H9 (cell line): Measurements from ENCODE around the gene RPL10A. TPM values are rescaled to one million over a fixed set of nuclear protein-coding genes. Genes with fewer than 3 reads are reported as not detected.

Experiments used
- DNase-seq: peaks from one replicate; pipeline ENCODE4 v3.0.0-alpha.2; 2017
- H2AFZ ChIP-seq: one replicate; pipeline ENCODE4 v1.6.1; 2013; ENCODE audit warnings: mild to moderate bottlenecking, low read length, control low read depth, moderate library complexity
- H2AK5ac ChIP-seq: 2 replicates; pipeline ENCODE4 v1.6.1; 2013; ENCODE audit warnings: low read length, control low read depth, mixed read lengths; ENCODE audit not compliant: insufficient read length
- H2BK120ac ChIP-seq: one replicate; pipeline ENCODE4 v1.6.1; 2013; ENCODE audit warnings: low read depth, mild to moderate bottlenecking, low read length, control low read depth, inconsistent platforms; ENCODE audit not compliant: poor library complexity, severe bottlenecking
- H2BK12ac ChIP-seq: 2 replicates; pipeline ENCODE4 v1.6.1; 2013; ENCODE audit warnings: low read length, control low read depth, mixed read lengths, low read depth; ENCODE audit not compliant: insufficient read length
- H2BK15ac ChIP-seq: 2 replicates; pipeline ENCODE4 v1.6.1; 2013; ENCODE audit warnings: low read depth, low read length, control low read depth
- H2BK20ac ChIP-seq: one replicate; pipeline ENCODE4 v1.6.1; 2013; ENCODE audit warnings: low read depth, mild to moderate bottlenecking, low read length, control low read depth, inconsistent platforms; ENCODE audit not compliant: poor library complexity, severe bottlenecking
- H2BK5ac ChIP-seq: 2 replicates; pipeline ENCODE4 v1.6.1; 2013; ENCODE audit warnings: low read length, control low read depth, mixed read lengths; ENCODE audit not compliant: insufficient read length
- H3K14ac ChIP-seq: 2 replicates; pipeline ENCODE4 v1.6.1; 2013; ENCODE audit warnings: low read length, control low read depth; ENCODE audit not compliant: insufficient read depth
- H3K18ac ChIP-seq: 2 replicates; pipeline ENCODE4 v1.6.1; 2013; ENCODE audit warnings: low read depth, mild to moderate bottlenecking, mixed read lengths, low read length, control low read depth; ENCODE audit not compliant: insufficient read length
- H3K23ac ChIP-seq: 2 replicates; pipeline ENCODE4 v1.6.1; 2013; ENCODE audit warnings: low read length, control low read depth, mixed read lengths, low read depth; ENCODE audit not compliant: insufficient read length
- H3K23me2 ChIP-seq: 2 replicates; pipeline ENCODE4 v1.6.1; 2013; ENCODE audit warnings: low read depth, mild to moderate bottlenecking, mixed read lengths, low read length, control low read depth; ENCODE audit not compliant: insufficient read length, poor library complexity, severe bottlenecking
- H3K27ac ChIP-seq: 2 replicates; pipeline ENCODE4 v1.5.1; 2013; ENCODE audit warnings: low read length, control low read depth, mixed read lengths, low read depth; ENCODE audit not compliant: insufficient read length
- H3K27me3 ChIP-seq: 2 replicates; pipeline ENCODE4 v1.6.1; 2013; ENCODE audit warnings: low read length, control low read depth, inconsistent platforms; ENCODE audit not compliant: insufficient read depth
- H3K4ac ChIP-seq: 2 replicates; pipeline ENCODE4 v1.6.1; 2013; ENCODE audit warnings: low read depth, mild to moderate bottlenecking, control low read depth, inconsistent platforms, low read length, moderate library complexity
- H3K4me1 ChIP-seq: 2 replicates; pipeline ENCODE4 v1.6.1; 2013; ENCODE audit warnings: low read length, control low read depth, inconsistent platforms; ENCODE audit not compliant: insufficient read depth
- H3K4me2 ChIP-seq: 2 replicates; pipeline ENCODE4 v1.6.1; 2013; ENCODE audit warnings: low read length, control low read depth, mixed read lengths; ENCODE audit not compliant: insufficient read length, insufficient read depth
- H3K56ac ChIP-seq: 2 replicates; pipeline ENCODE4 v1.6.1; 2013; ENCODE audit warnings: low read depth, mild to moderate bottlenecking, mixed read lengths, low read length, control low read depth; ENCODE audit not compliant: insufficient read length
- H3K79me1 ChIP-seq: 2 replicates; pipeline ENCODE4 v1.6.1; 2013; ENCODE audit warnings: low read depth, mild to moderate bottlenecking, moderate library complexity, low read length, control low read depth, inconsistent platforms; ENCODE audit not compliant: insufficient read depth, poor library complexity, severe bottlenecking
- H3K79me2 ChIP-seq: 2 replicates; pipeline ENCODE4 v1.6.1; 2013; ENCODE audit warnings: low read length, control low read depth, inconsistent platforms; ENCODE audit not compliant: insufficient read depth
- H3K9ac ChIP-seq: 2 replicates; pipeline ENCODE4 v1.6.1; 2013; ENCODE audit warnings: low read length, control low read depth, mixed read lengths; ENCODE audit not compliant: insufficient read length; ENCODE audit errors: extremely low read depth
- H3K9me3 ChIP-seq: one replicate; pipeline ENCODE4 v1.6.1; 2013; ENCODE audit warnings: low read depth, low read length, inconsistent platforms; ENCODE audit not compliant: control insufficient read depth
- H3T11ph ChIP-seq: one replicate; pipeline ENCODE4 v1.6.1; 2013; ENCODE audit warnings: mild to moderate bottlenecking, low read length, control low read depth, inconsistent platforms
- H4K20me1 ChIP-seq: one replicate; pipeline ENCODE4 v1.6.1; 2013; ENCODE audit not compliant: control insufficient read depth, insufficient read length, insufficient read depth
- H4K5ac ChIP-seq: 2 replicates; pipeline ENCODE4 v1.6.1; 2013; ENCODE audit warnings: low read depth, mild to moderate bottlenecking, mixed read lengths, low read length, control low read depth; ENCODE audit not compliant: insufficient read length
- H4K8ac ChIP-seq: replicated peaks from 2 replicates; pipeline ENCODE4 v1.6.1; 2013; ENCODE audit warnings: low read length, control low read depth, mixed read lengths, low read depth; ENCODE audit not compliant: insufficient read length
- H4K91ac ChIP-seq: 2 replicates; pipeline ENCODE4 v1.6.1; 2013; ENCODE audit warnings: low read depth, mild to moderate bottlenecking, moderate library complexity, mixed read lengths, low read length, control low read depth; ENCODE audit not compliant: insufficient read length
- H3K27ac Mint-ChIP-seq, 3 experiments: 2 replicates in 2 of 3; 3 replicates in 1 of 3; pipeline ENCODE4 v1.8.0; 2020 to 2021; ENCODE audit warnings: mixed read lengths in 3 of 3, mild to moderate bottlenecking in 1 of 3, moderate library complexity in 1 of 3
- H3K27me3 Mint-ChIP-seq: 2 replicates; pipeline ENCODE4 v1.8.0; 2021; ENCODE audit warnings: low read depth, mild to moderate bottlenecking, moderate library complexity, mixed read lengths
- H3K36me3 Mint-ChIP-seq, 3 experiments: 2 replicates in 2 of 3; 3 replicates in 1 of 3; pipeline ENCODE4 v1.8.0; 2020 to 2021; ENCODE audit warnings: low read depth in 3 of 3, mixed read lengths in 3 of 3; ENCODE audit not compliant: insufficient read depth in 1 of 3
- H3K4me1 Mint-ChIP-seq, 2 experiments: 2 replicates each; pipeline ENCODE4 v1.8.0; 2020; ENCODE audit warnings: mixed read lengths in 2 of 2
- H3K4me3 Mint-ChIP-seq, 2 experiments: 2 replicates in 1 of 2; 3 replicates in 1 of 2; pipeline ENCODE4 v1.8.0; 2020 to 2021; ENCODE audit warnings: mild to moderate bottlenecking in 2 of 2, mixed read lengths in 2 of 2, moderate library complexity in 1 of 2
- H3K9me3 Mint-ChIP-seq, 2 experiments: 2 replicates in 1 of 2; 3 replicates in 1 of 2; pipeline ENCODE4 v1.8.0; 2020; ENCODE audit warnings: mild to moderate bottlenecking in 2 of 2, mixed read lengths in 2 of 2, moderate library complexity in 1 of 2
- WGBS: extraction: QIAGEN DNeasy Blood & Tissue Kit; methylation state at CpG from one replicate; pipeline ENCODE4 v1.1.7; 2013; ENCODE audit warnings: missing lambda C conversion rate, low lambda C conversion rate, mixed read lengths; ENCODE audit not compliant: insufficient read length; ENCODE audit errors: extremely low coverage; 5-methylcytosine and 5-hydroxymethylcytosine counted together
- total RNA-seq: library from RNA; stranded (reverse); gene quantifications from 2 replicates; pipeline ENCODE4 v1.2.1, GENCODE V29; 2021
- TF ChIP-seq, protein P1 (sequence below): fragments of 200-600 bp; sonication (generic); conservative IDR thresholded peaks from 3 replicates; pipeline ENCODE4 v1.8.0; 2021; ENCODE audit warnings: antibody characterized with exemption, mild to moderate bottlenecking

The RPL10A gene
- total RNA-seq, 1 experiment from 2014 or later: 1,830 TPM

DNA sequence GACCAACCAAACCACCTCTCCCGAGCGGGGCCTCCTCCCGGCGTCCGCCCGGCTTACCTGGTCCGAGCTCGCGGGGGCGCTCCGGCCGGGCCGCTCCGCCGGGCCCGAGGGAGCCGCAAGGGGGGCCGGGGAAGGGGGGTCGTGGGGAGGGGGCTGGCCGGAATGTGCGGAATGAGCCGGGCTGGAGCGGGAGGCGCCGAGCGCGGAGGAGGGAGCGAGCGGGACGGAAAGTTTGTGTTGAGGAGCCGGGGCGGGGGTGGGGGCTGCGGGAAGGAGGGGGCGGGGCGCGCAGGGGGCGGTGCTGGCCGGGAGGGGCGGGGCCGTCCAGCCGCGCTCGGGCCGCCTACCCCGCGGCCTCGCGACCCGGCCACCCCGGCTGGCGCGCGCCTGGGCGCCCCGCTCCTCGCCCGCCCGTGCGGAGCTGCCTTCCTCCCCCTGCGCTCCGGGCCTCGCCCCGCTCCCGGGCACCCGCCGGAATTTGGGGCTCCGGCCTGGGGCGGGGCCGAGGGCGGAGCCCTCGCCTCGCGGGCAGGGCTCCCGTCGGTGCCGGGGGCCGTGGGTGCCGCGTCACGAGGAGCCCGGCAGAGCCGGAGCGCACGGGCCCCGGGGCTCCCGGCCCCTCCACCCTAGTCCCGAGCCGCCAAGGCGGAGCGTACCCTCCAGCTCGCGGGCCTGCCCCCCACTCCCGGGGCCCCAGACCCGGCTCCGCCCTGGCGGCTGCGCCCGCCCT is 28.8 kb downstream of the RPL10A start, which contains the start of gene TEAD3:
Gene TEAD3 (minus strand): TSS at position 239 of the 730 bp plus-strand sequence.
- no peak within 1 kb of the TSS for H2BK5ac ChIP-seq
- H3K56ac ChIP-seq: no peak within 1 kb of the TSS
- H3K79me2 ChIP-seq: peaks cover 2% of the 10 kb centered on the region; the same call in 1 of the 2 replicates
- TF ChIP-seq, protein P1, sequence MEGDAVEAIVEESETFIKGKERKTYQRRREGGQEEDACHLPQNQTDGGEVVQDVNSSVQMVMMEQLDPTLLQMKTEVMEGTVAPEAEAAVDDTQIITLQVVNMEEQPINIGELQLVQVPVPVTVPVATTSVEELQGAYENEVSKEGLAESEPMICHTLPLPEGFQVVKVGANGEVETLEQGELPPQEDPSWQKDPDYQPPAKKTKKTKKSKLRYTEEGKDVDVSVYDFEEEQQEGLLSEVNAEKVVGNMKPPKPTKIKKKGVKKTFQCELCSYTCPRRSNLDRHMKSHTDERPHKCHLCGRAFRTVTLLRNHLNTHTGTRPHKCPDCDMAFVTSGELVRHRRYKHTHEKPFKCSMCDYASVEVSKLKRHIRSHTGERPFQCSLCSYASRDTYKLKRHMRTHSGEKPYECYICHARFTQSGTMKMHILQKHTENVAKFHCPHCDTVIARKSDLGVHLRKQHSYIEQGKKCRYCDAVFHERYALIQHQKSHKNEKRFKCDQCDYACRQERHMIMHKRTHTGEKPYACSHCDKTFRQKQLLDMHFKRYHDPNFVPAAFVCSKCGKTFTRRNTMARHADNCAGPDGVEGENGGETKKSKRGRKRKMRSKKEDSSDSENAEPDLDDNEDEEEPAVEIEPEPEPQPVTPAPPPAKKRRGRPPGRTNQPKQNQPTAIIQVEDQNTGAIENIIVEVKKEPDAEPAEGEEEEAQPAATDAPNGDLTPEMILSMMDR: peak; percentile 39; the same call in 1 of the 3 replicates
- Mint-ChIP-seq H3K4me1 (peaks cover 54 to 57% of the 10 kb centered on the region in 2 experiments), H3K27me3 (peaks cover 33% of the 10 kb centered on the region), H3K27ac (peak within 1 kb of the TSS in 1 of 3 experiments; percentile 89; a peak in 1 of 7 replicates), H3K36me3 (peaks cover 0 to 4% (median 0%) of the 10 kb centered on the region in 3 experiments; a peak in 2 of 7 replicates), H3K4me3 (peak within 1 kb of the TSS; percentile 81 to 87), H3K9me3 (no peaks in the 10 kb centered on the region)
- no peak within 1 kb of the TSS for H2AK5ac ChIP-seq
- peak within 1 kb of the TSS; percentile 49 for H3K4me2 ChIP-seq
- no peak within 1 kb of the TSS for H4K5ac ChIP-seq
- H3K9ac ChIP-seq: peak within 1 kb of the TSS; percentile 10
- H4K8ac ChIP-seq: no peak within 1 kb of the TSS
- no CpG with 5 or more reads among the region's 98 CpGs for WGBS
- no peaks in the 10 kb centered on the region for H3K9me3 ChIP-seq
- H3K14ac ChIP-seq: peak within 1 kb of the TSS; percentile 90
- H3K79me1 ChIP-seq: no peaks in the 10 kb centered on the region
- H4K91ac ChIP-seq: peak within 1 kb of the TSS; percentile 15
- H2BK20ac ChIP-seq: no peak within 1 kb of the TSS
- H3K4me1 ChIP-seq: peaks cover 7% of the 10 kb centered on the region; the same call in 1 of the 2 replicates
- H3K18ac ChIP-seq: peak within 1 kb of the TSS; percentile 80
- peak within 1 kb of the TSS; percentile 47 for H2BK12ac ChIP-seq
- H3K27me3 ChIP-seq: no peaks in the 10 kb centered on the region; the same call in 1 of the 2 replicates
- no peak within 1 kb of the TSS for H2BK120ac ChIP-seq
- H2BK15ac ChIP-seq: no peak within 1 kb of the TSS; the same call in 1 of the 2 replicates
- H3K4ac ChIP-seq: no peak within 1 kb of the TSS; the same call in 1 of the 2 replicates
- peaks cover 13% of the 10 kb centered on the region for H3K23me2 ChIP-seq
- H3K27ac ChIP-seq: no peak within 1 kb of the TSS
- DNase-seq: peak; percentile 82
- H3T11ph ChIP-seq: no peak within 1 kb of the TSS
- no peak within 1 kb of the TSS for H2AFZ ChIP-seq
- H3K23ac ChIP-seq: no peak within 1 kb of the TSS
- peaks cover 3% of the 10 kb centered on the region for H4K20me1 ChIP-seq
